Superior temporal gyrus (tissue), 1 donor: ENCODE measurements around the gene GSG1L.
A peak's percentile ranks its signal among the peaks of the same experiment; 100 is the strongest.

Experiments
- DNase-seq: peaks from one replicate; pipeline ENCODE4 v3.0.0-alpha.2; 2016; ENCODE audit errors: extremely low spot score

GSG1L gene

GRCh38 chr16:28064150-28064549 lies 636 bp upstream of the GSG1L start:
- no peak for DNase-seq

- DNase-seq, result no peak
Observed at GRCh38 chr16:28062847-28063521, 530 bp downstream of the GSG1L start.

GRCh38 chr16:28062261-28062846 lies 1.2 kb downstream of the GSG1L start:
- no peak for DNase-seq

- no peak for DNase-seq
Observed at GRCh38 chr16:28061352-28062101, 2.0 kb downstream of the GSG1L start.

DNA sequence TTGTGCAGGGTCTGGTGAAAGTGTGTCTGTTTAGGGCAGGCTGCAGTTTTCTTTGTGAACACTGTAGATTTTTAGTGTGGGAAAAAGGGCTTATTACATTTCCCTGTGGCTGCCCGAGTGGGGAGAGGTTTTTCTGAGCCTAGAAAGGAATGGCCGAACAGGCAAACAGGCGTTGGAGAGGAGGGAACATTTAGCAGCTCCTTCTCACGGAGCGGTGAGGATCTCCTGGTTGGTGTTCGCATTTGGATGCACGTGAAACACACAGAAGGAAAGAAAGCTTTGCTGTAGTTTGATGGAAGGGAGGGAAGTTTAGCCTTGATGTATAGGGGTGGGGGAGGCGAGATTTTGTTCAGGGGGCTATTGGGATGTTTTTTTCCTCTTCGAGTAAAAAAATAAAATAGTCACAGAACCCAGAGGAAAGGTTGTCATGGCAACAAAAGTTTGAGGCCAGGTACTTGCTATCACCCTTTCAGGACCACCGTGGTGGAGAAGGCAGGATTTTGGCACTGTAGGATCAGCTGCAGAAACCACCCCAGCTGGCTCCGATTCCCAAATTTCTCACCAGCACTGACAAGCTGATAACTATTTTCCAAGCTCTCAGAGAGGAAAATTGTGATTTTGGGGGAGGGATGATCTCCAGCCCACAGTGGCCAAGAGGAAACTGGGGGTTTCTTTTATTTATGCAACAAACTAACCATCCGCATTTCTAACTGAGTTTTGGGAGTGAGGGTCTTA lies 3.5 kb downstream of the GSG1L start:
- peak; percentile 25 for DNase-seq

GRCh38 chr16:28058839-28059589 lies 4.5 kb downstream of the GSG1L start:
- DNase-seq, result no peak

GRCh38 chr16:28057949-28058348 lies 5.6 kb downstream of the GSG1L start:
- DNase-seq, result no peak

DNA sequence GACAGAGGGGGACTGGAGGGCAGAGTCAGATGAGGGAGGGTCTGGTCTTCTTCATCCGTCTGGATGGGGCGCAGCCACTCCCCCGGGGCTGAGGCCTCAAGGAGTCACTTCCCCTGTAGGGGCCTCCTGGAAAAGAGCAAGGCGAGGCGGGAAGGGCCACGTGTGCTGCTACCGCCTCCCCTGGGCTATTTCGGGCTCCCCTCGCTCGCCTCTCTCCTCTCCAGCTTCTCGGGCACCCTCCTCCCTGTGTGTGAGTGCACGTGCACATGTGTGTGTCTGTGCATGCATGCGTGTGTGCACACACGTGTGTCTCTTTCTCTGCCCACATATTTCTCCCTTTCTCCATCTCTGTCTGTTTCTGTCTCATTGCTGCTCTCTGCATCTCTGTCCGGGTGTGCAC lies 10.1 kb downstream of the GSG1L start:
- DNase-seq, result no peak

DNA sequence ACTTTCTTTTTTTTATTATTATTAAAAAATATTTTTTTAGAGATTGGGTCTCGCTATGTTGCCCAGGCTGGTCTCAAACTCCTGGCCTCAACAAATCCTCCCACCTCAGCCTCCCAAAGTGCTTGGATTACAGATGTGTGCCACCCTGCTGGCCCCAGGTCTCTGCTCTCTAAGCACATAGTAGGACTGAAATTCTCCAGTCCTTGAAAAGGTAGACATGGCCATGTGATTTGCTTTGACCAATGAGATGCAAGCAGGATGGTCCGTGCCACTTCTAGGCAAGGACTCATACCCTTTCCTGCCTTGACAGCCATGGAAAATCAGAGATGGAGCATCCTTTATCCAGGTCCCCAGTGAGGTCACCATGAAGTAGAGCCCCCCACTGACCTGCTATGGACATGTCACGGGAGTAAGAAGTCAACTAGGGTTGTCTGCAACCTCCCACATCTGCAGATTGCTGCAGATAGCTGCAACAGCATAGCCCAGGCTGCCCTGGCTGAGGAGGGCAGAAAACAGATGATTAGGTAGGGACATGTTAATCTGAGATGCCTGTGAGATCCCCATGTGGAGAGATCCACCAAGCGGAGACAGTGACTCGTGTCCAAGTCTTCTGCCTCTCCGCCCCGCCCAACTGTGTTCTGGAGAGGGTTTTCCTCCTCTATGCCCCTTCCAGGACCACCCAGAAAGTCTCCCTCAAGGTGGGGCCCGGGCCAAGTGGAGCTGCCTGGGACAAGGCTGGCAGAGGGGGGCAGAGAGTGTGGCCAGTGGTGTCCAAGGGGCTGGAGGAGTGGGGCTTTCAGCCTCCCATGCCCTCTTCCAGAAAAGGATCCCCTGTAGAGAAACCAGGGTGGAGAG lies 11.0 kb downstream of the GSG1L start:
- DNase-seq, result no peak

DNA sequence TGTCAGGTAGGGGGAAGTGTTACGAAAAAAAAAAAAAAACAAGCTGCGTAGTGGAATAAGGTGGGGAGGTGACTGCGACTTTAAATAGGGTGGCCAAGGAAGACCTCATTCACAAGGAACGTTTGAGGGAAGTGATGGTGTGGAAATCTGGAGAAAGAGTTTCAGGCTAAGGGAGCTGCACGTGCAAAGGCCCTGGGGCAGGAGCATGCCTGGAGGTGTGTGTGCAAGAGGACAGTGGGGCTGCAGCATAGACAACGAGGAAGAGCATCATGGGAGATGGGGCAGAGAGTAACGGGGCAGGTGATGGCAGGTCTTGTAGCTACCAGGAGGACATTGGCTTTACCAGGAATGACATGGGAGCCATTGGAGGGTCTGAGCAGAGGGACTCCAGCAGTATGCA lies 12.0 kb downstream of the GSG1L start:
- DNase-seq, result no peak

DNA sequence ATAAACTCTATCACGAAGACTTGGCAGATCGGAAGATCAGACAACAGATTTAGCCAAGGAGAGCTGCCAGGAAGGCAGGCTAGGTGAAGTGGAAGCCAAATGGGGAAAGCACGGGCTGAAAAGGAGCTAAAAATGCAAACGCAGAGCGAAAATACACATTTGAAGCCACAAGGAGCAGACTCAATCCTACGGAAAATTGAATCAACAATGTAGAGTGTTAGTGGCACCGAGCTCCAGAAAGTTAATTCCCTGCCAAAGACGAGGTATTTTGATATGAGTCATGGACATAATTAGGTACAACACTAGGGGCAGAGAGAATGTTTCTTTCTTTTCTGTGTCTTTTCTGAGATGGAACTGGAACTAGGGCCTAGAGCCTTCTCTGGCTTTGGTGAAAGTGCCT lies 20.7 kb downstream of the GSG1L start:
- DNase-seq, result peak; percentile 45

DNA sequence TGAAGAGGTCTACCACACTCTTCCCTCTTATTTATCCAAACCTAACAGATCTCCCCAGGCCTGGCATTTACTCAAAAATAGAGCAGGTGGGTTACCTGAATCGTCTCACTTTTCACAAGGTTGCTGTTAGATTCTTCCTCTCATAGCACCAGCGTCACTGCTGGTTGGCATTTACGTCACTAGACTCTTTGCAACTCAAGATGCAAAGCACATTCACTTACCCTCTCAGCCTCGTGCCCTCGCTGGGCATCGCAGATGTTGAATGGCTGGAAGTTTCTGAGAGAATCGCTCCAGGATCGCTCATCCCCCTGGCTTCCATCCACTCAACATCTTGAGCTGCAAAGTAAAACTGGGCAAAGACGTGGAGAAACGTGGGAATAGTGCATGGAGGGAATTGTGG lies 21.9 kb downstream of the GSG1L start:
- DNase-seq, result no peak

DNA sequence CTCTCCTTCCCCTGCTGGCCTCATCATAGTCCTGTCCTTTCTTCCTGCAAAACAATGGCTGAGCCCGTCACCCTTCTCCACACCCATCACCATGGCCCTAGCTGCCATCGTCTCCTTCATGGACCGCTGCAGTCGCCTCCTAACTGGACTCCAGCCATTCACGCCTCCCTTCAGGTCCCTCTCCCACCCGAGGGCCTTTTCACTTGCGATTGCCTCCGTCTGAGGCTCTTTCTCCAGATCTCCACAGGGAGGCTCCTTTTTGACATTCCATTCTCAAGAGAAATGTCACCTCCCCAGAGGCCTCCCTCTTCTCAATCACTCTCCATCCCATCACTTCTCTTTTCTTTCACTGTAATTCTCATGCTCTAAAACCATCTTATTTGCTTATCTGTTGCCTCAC lies 23.5 kb downstream of the GSG1L start:
- DNase-seq, result no peak

GRCh38 chr16:28039493-28039892 lies 24.0 kb downstream of the GSG1L start:
- DNase-seq, result no peak

DNA sequence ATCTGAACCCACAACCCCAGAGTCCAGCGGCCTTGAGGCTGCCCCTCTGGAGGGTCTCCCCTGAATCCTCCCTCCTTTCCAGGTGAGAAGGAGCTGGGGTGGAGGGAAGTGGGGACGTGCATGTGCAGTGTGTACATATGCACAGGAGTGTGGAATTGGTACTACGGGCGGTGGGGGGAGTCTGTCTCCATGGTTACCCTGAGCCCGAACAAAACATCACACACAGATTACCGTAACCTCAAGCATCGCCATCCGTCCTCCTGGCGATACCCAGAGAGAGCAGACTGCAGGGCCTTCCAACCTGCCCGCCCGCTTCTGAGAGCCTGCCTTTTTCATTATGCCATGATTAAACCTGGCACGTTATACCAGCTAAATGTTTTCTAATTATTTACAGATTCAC lies 25.1 kb downstream of the GSG1L start:
- DNase-seq, result no peak

DNA sequence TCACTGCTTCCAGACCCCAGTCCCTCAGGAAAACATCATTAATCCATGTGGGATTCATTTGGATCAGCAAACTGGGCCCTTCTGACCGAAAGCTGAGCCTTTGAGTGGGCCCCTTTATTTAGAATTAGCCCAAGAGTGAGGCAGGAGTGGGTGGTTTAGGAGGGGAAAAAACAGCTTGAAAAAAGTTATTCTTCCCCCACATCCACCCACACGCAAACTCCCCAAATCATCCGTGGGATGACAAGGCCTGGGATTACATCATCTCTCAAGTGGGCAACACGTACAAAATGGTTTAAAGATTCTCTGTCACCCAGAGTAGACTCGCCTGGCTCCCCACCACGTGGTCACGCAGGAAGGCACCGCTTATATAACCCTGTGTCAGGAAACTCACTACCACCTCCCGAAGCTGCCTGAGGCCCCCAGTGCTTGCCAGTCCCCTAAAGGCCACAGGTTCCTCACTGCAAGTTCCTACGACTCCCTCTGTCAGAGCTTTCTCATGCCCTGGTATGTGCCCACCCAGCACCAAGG lies 27.6 kb downstream of the GSG1L start:
- no peak for DNase-seq

- no peak for DNase-seq
Observed at GRCh38 chr16:28033870-28034269, 29.6 kb downstream of the GSG1L start.

- DNase-seq, result no peak
Observed at GRCh38 chr16:28029387-28030002, 34.0 kb downstream of the GSG1L start.

GRCh38 chr16:28027055-28027454 lies 36.5 kb downstream of the GSG1L start:
- DNase-seq, result no peak

DNA sequence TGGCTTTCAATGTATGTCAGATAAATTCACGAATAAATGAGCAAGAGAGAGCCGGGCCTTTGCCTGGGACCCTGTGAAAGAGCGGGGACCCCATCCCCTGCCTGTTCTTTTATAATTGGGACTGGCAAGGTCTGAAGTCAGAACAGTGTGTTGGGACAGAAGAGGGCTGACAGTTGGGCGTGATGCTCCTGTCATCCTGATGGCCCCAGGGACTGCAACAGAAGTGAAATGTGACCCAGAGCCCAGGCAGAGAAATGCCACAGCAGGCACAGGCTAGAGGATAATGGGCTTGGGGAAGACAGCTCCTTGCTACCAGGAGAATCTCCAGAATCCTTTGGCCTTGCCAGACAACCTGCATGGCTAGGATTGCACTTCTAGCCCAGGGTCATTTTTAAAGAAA lies 37.9 kb downstream of the GSG1L start:
- no peak for DNase-seq
